Measurements from ENCODE around the gene MRLN.
"Not testable (repeated sequence)": the region's sequence is repeated elsewhere in the genome, so short reads cannot be mapped to it uniquely, and the experiment has no call there.

Gene MRLN

GRCh38 chr10:59787032-59787431, 33.8 kb upstream of the MRLN start:
- not testable (repeated sequence) for H3K79me1 ChIP-seq (ENCODE audit: low read depth, low read length); H3K4me3 ChIP-seq (ENCODE audit: low read length in 2 of 2); H3K4ac ChIP-seq (ENCODE audit: low read length); H3K9ac ChIP-seq (ENCODE audit: low read depth, low read length, poor library complexity); H2BK120ac ChIP-seq (ENCODE audit: low read depth, low read length); H4K8ac ChIP-seq (ENCODE audit: low read depth, low read length); H2AFZ ChIP-seq (ENCODE audit: low read length); DNase-seq (ENCODE audit: low spot score); H3K23ac ChIP-seq (ENCODE audit: low read depth, low read length, poor library complexity); H3K18ac ChIP-seq (ENCODE audit: low read length); H3K14ac ChIP-seq (ENCODE audit: low read length); H3K9me3 ChIP-seq (replicated peaks in 1 of 2; ENCODE audit: control insufficient read depth in 2 of 2, insufficient read depth in 1 of 2, low read depth in 1 of 2, low read length in 2 of 2); H2BK12ac ChIP-seq (ENCODE audit: low read length); H2BK5ac ChIP-seq (ENCODE audit: low read length); H2AK5ac ChIP-seq (ENCODE audit: low read depth, low read length); H2BK15ac ChIP-seq (ENCODE audit: low read length); H3K27me3 ChIP-seq (ENCODE audit: control insufficient read depth in 3 of 3, insufficient read depth in 3 of 3, low read depth in 1 of 3, low read length in 3 of 3); H3K4me2 ChIP-seq (ENCODE audit: insufficient read depth, low read length, poor library complexity, severe bottlenecking); H4K91ac ChIP-seq (ENCODE audit: low read depth, low read length, poor library complexity); H3K4me1 ChIP-seq (ENCODE audit: control insufficient read depth in 2 of 2, insufficient read depth in 1 of 2, low read depth in 1 of 2, low read length in 2 of 2); H3K27ac ChIP-seq (replicated peaks; ENCODE audit: low read length)
- WGBS, 2 donors (ENCODE audit: extremely low coverage in 2 of 2, insufficient read length in 2 of 2, insufficient replicate concordance in 1 of 2): no CpG with 5 or more reads among the region's 7 CpGs
- peaks cover 0 to 26% of the 10 kb centered on the region in 2 donors for H3K36me3 ChIP-seq (replicated peaks in 1 of 2; ENCODE audit: control insufficient read depth in 2 of 2, insufficient read depth in 2 of 2, low read length in 2 of 2)

GRCh38 chr10:59785476-59785875, 32.2 kb upstream of the MRLN start:
- peaks cover 0 to 10% of the 10 kb centered on the region in 2 donors for H3K36me3 ChIP-seq (replicated peaks in 1 of 2; ENCODE audit: control insufficient read depth in 2 of 2, insufficient read depth in 2 of 2, low read length in 2 of 2)
- not testable (repeated sequence) for H3K9me3 ChIP-seq (replicated peaks in 1 of 2; ENCODE audit: control insufficient read depth in 2 of 2, insufficient read depth in 1 of 2, low read depth in 1 of 2, low read length in 2 of 2); H3K4me2 ChIP-seq (ENCODE audit: insufficient read depth, low read length, poor library complexity, severe bottlenecking); H3K9ac ChIP-seq (ENCODE audit: low read depth, low read length, poor library complexity); H3K4me3 ChIP-seq (ENCODE audit: low read length in 2 of 2); DNase-seq (ENCODE audit: low spot score); H3K14ac ChIP-seq (ENCODE audit: low read length); H3K27me3 ChIP-seq (ENCODE audit: control insufficient read depth in 3 of 3, insufficient read depth in 3 of 3, low read depth in 1 of 3, low read length in 3 of 3); H3K4me1 ChIP-seq (ENCODE audit: control insufficient read depth in 2 of 2, insufficient read depth in 1 of 2, low read depth in 1 of 2, low read length in 2 of 2); H2BK12ac ChIP-seq (ENCODE audit: low read length); H2BK5ac ChIP-seq (ENCODE audit: low read length); H3K27ac ChIP-seq (replicated peaks; ENCODE audit: low read length); H3K18ac ChIP-seq (ENCODE audit: low read length); H2BK120ac ChIP-seq (ENCODE audit: low read depth, low read length); H3K79me1 ChIP-seq (ENCODE audit: low read depth, low read length); H2BK15ac ChIP-seq (ENCODE audit: low read length); H4K8ac ChIP-seq (ENCODE audit: low read depth, low read length); H3K23ac ChIP-seq (ENCODE audit: low read depth, low read length, poor library complexity); H2AK5ac ChIP-seq (ENCODE audit: low read depth, low read length); H4K91ac ChIP-seq (ENCODE audit: low read depth, low read length, poor library complexity); H2AFZ ChIP-seq (ENCODE audit: low read length); H3K4ac ChIP-seq (ENCODE audit: low read length)
- no CpG with 5 or more reads among the region's 3 CpGs for WGBS, 2 donors (ENCODE audit: extremely low coverage in 2 of 2, insufficient read length in 2 of 2, insufficient replicate concordance in 1 of 2)

GRCh38 chr10:59781511-59781910, 28.3 kb upstream of the MRLN start:
- Histone ChIP-seq H3K4me3 (ENCODE audit: low read length in 2 of 2) (no peak overlapping the region), H4K91ac (ENCODE audit: low read depth, low read length, poor library complexity) (no peak overlapping the region), H2BK15ac (ENCODE audit: low read length) (no peak overlapping the region), H3K4ac (ENCODE audit: low read length) (no peak overlapping the region), H2BK5ac (ENCODE audit: low read length) (no peak overlapping the region), H2BK12ac (ENCODE audit: low read length) (no peak overlapping the region), H3K4me2 (ENCODE audit: insufficient read depth, low read length, poor library complexity, severe bottlenecking) (no peak overlapping the region), H3K9ac (ENCODE audit: low read depth, low read length, poor library complexity) (no peak overlapping the region), H3K27ac (replicated peaks; ENCODE audit: low read length) (no peak overlapping the region), H3K36me3 (replicated peaks in 1 of 2; ENCODE audit: control insufficient read depth in 2 of 2, insufficient read depth in 2 of 2, low read length in 2 of 2) (no peaks in the 10 kb centered on the region), H3K27me3 (ENCODE audit: control insufficient read depth in 3 of 3, insufficient read depth in 3 of 3, low read depth in 1 of 3, low read length in 3 of 3) (no peaks in the 10 kb centered on the region), H3K79me1 (ENCODE audit: low read depth, low read length) (no peaks in the 10 kb centered on the region), H2AFZ (ENCODE audit: low read length) (no peak overlapping the region), H3K9me3 (replicated peaks in 1 of 2; ENCODE audit: control insufficient read depth in 2 of 2, insufficient read depth in 1 of 2, low read depth in 1 of 2, low read length in 2 of 2) (no peaks in the 10 kb centered on the region), H3K23ac (ENCODE audit: low read depth, low read length, poor library complexity) (no peak overlapping the region), H4K8ac (ENCODE audit: low read depth, low read length) (no peak overlapping the region), H2BK120ac (ENCODE audit: low read depth, low read length) (no peak overlapping the region), H3K14ac (ENCODE audit: low read length) (no peak overlapping the region), H3K18ac (ENCODE audit: low read length) (no peak overlapping the region), H2AK5ac (ENCODE audit: low read depth, low read length) (no peak overlapping the region), H3K4me1 (ENCODE audit: control insufficient read depth in 2 of 2, insufficient read depth in 1 of 2, low read depth in 1 of 2, low read length in 2 of 2) (peaks cover 0 to 2% of the 10 kb centered on the region in 2 donors)
- no CpG with 5 or more reads among the region's 8 CpGs for WGBS, 2 donors (ENCODE audit: extremely low coverage in 2 of 2, insufficient read length in 2 of 2, insufficient replicate concordance in 1 of 2)
- DNase-seq (ENCODE audit: low spot score): no peak

GRCh38 chr10:59779756-59780533, 26.7 kb upstream of the MRLN start:
- no peaks in the 10 kb centered on the region for H3K36me3 ChIP-seq (replicated peaks in 1 of 2; ENCODE audit: control insufficient read depth in 2 of 2, insufficient read depth in 2 of 2, low read length in 2 of 2)
- H3K4me2 ChIP-seq (ENCODE audit: insufficient read depth, low read length, poor library complexity, severe bottlenecking): no peak overlapping the region
- no peak for DNase-seq (ENCODE audit: low spot score)
- H3K23ac ChIP-seq (ENCODE audit: low read depth, low read length, poor library complexity): no peak overlapping the region
- H3K4me1 ChIP-seq (ENCODE audit: control insufficient read depth in 2 of 2, insufficient read depth in 1 of 2, low read depth in 1 of 2, low read length in 2 of 2): peaks cover 0 to 2% of the 10 kb centered on the region in 2 donors
- H3K27ac ChIP-seq (replicated peaks; ENCODE audit: low read length): no peak overlapping the region
- no CpG with 5 or more reads among the region's 6 CpGs for WGBS, 2 donors (ENCODE audit: extremely low coverage in 2 of 2, insufficient read length in 2 of 2, insufficient replicate concordance in 1 of 2)
- no peak overlapping the region for H3K4me3 ChIP-seq (ENCODE audit: low read length in 2 of 2)
- H3K9ac ChIP-seq (ENCODE audit: low read depth, low read length, poor library complexity): no peak overlapping the region
- no peak overlapping the region for H4K91ac ChIP-seq (ENCODE audit: low read depth, low read length, poor library complexity)
- no peak overlapping the region for H2AK5ac ChIP-seq (ENCODE audit: low read depth, low read length)
- peak overlapping the region; percentile 55 for H2AFZ ChIP-seq (ENCODE audit: low read length)
- H3K27me3 ChIP-seq (ENCODE audit: control insufficient read depth in 3 of 3, insufficient read depth in 3 of 3, low read depth in 1 of 3, low read length in 3 of 3): no peaks in the 10 kb centered on the region
- H2BK15ac ChIP-seq (ENCODE audit: low read length): no peak overlapping the region
- no peak overlapping the region for H4K8ac ChIP-seq (ENCODE audit: low read depth, low read length)
- no peak overlapping the region for H3K18ac ChIP-seq (ENCODE audit: low read length)
- H2BK12ac ChIP-seq (ENCODE audit: low read length): no peak overlapping the region
- no peak overlapping the region for H2BK5ac ChIP-seq (ENCODE audit: low read length)
- H3K14ac ChIP-seq (ENCODE audit: low read length): no peak overlapping the region
- H3K9me3 ChIP-seq (replicated peaks in 1 of 2; ENCODE audit: control insufficient read depth in 2 of 2, insufficient read depth in 1 of 2, low read depth in 1 of 2, low read length in 2 of 2): no peaks in the 10 kb centered on the region
- H3K4ac ChIP-seq (ENCODE audit: low read length): no peak overlapping the region
- no peaks in the 10 kb centered on the region for H3K79me1 ChIP-seq (ENCODE audit: low read depth, low read length)
- no peak overlapping the region for H2BK120ac ChIP-seq (ENCODE audit: low read depth, low read length)
